ENCODE measurements around the gene UBA6. TPM values are rescaled to one million over a fixed set of nuclear protein-coding genes. Genes with fewer than 3 reads are reported as not detected.

The UBA6 gene
- total RNA-seq, 2 donors from 2014 or later = 22.4 to 28.6 TPM

DNA sequence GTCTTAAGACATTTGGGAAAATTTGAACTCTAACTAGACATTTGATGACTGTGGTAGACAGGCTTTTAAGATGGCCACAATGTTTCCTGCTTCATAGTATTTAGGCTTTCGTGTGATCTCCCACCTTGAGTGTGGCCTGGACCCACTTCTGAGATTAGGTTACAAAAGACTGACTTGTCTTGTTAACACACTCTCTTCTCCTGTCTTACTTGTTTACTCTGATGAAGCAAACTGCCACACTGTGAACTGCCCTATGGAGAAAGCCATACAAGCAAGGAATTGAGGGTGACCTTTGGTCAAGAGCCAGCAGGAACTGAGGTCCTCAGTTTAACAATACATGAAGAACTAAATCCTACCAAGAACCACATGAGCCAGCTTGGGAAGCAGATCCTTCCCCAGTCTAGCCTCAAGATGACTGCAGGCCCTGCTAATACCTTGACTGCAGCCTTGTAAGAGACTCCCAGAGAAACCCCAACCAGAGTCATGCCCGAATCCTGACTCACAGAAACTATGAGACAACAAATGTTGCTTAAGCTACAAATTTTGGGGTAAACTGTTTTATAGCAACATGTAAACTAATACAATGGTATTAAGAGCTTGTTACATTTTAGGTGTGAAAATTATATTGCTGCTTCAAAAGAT, 20.3 kb downstream of the UBA6 start:
- TF ChIP-seq, protein P1, sequence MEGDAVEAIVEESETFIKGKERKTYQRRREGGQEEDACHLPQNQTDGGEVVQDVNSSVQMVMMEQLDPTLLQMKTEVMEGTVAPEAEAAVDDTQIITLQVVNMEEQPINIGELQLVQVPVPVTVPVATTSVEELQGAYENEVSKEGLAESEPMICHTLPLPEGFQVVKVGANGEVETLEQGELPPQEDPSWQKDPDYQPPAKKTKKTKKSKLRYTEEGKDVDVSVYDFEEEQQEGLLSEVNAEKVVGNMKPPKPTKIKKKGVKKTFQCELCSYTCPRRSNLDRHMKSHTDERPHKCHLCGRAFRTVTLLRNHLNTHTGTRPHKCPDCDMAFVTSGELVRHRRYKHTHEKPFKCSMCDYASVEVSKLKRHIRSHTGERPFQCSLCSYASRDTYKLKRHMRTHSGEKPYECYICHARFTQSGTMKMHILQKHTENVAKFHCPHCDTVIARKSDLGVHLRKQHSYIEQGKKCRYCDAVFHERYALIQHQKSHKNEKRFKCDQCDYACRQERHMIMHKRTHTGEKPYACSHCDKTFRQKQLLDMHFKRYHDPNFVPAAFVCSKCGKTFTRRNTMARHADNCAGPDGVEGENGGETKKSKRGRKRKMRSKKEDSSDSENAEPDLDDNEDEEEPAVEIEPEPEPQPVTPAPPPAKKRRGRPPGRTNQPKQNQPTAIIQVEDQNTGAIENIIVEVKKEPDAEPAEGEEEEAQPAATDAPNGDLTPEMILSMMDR (IDR thresholded peaks at IDR 0.05) = no peak
- H3K36me3 ChIP-seq = peaks cover 21% of the 10 kb centered on the region

DNA sequence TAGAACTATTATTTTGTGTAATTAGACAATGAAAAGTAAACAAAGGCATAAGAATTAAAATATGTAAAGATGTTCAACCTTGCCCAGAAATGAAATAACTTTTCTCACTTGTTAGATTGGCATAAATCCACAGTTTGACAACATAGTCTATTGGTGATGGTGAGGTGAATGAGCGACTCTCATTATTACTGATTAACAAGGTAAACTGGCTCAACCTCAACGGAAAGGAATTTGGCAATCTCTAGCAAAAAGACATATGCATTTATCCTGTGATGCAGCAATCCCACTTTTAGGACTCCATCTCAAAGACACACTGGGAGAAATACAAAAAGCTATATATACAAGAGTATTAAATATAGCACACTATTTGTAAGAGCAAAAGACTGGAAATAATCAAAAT, 22.3 kb downstream of the UBA6 start:
- Histone ChIP-seq H3K27me3 (no peaks in the 10 kb centered on the region), H3K9me3 (no peaks in the 10 kb centered on the region), H3K4me3 (no peak overlapping the region), H3K4me1 (no peaks in the 10 kb centered on the region), H3K36me3 (peaks cover 30% of the 10 kb centered on the region), H3K27ac (no peak overlapping the region)
- TF ChIP-seq, protein P1 (IDR thresholded peaks at IDR 0.05) = no peak
- no peak for DNase-seq (ENCODE audit: low spot score)

More for the DNA sequence above, 20.3 kb downstream of the UBA6 start:
- no peaks in the 10 kb centered on the region for H3K4me1 ChIP-seq
- no peaks in the 10 kb centered on the region for H3K27me3 ChIP-seq
- no peak overlapping the region for H3K4me3 ChIP-seq
- no peaks in the 10 kb centered on the region for H3K9me3 ChIP-seq
- DNase-seq (ENCODE audit: low spot score) = no peak
- H3K27ac ChIP-seq = no peak overlapping the region

GRCh38 chr4:67674098-67674497, 26.9 kb downstream of the UBA6 start:
- H3K27me3 ChIP-seq = no peaks in the 10 kb centered on the region
- H3K36me3 ChIP-seq = peaks cover 58% of the 10 kb centered on the region
- H3K9me3 ChIP-seq = no peaks in the 10 kb centered on the region
- H3K4me1 ChIP-seq = no peaks in the 10 kb centered on the region
- H3K27ac ChIP-seq = no peak overlapping the region
- no peak for DNase-seq (ENCODE audit: low spot score)
- H3K4me3 ChIP-seq = no peak overlapping the region
- TF ChIP-seq, protein P1 (IDR thresholded peaks at IDR 0.05) = no peak

- TF ChIP-seq, protein P1 (IDR thresholded peaks at IDR 0.05) = no peak
- DNase-seq (ENCODE audit: low spot score) = no peak
Observed at GRCh38 chr4:67668315-67668714, 32.6 kb downstream of the UBA6 start.

DNA sequence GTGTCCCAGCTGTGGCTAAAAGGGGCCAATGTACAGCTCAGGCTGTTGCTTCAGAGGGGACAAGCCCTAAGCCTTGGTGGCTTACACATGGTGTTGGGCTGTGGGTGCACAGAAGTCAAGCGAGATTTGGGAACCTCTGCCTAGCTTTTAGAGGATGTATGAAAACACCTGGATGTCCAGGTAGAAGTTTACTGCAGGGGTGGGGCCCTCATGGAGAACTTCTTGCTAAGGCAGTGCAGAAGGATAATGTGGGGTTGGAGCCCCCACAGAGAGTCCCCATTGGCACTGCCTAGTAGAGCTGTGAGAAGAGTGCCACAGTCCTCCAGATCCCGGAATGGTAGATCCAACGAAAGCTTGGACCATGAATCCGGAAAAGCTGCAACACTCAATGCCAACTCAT, 40.5 kb downstream of the UBA6 start:
- DNase-seq (ENCODE audit: low spot score) = no peak
- Histone ChIP-seq H3K4me3 (no peak overlapping the region), H3K4me1 (no peaks in the 10 kb centered on the region), H3K27ac (no peak overlapping the region), H3K36me3 (peaks cover 23% of the 10 kb centered on the region), H3K27me3 (no peaks in the 10 kb centered on the region), H3K9me3 (no peaks in the 10 kb centered on the region)
- TF ChIP-seq, protein P1 (IDR thresholded peaks at IDR 0.05) = no peak

More at GRCh38 chr4:67668315-67668714, 32.6 kb downstream of the UBA6 start:
- Histone ChIP-seq H3K4me1 (no peaks in the 10 kb centered on the region), H3K27ac (no peak overlapping the region), H3K27me3 (no peaks in the 10 kb centered on the region), H3K36me3 (peaks cover 47% of the 10 kb centered on the region), H3K9me3 (no peaks in the 10 kb centered on the region), H3K4me3 (no peak overlapping the region)

DNA sequence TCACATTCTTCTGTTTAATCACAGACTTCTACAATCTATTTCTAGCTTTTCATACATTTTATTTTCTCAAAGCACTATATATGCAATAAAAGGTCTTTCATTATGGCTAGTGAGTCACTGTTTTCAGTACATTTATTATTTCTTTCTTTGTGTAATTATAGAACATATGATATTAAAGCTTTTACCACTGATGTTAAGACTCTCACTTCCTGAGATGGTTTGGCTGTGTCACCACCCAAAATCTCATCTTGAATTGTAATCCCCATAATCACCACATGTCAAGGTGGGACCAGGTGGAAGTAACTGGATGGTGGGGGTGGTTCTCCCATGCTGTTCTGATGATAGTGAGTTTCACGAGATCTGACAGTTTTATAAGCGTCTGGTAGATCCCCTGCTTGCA, 41.9 kb downstream of the UBA6 start:
- H3K4me1 ChIP-seq = no peaks in the 10 kb centered on the region
- H3K27ac ChIP-seq = no peak overlapping the region
- H3K27me3 ChIP-seq = no peaks in the 10 kb centered on the region
- DNase-seq (ENCODE audit: low spot score) = no peak
- TF ChIP-seq, protein P1 (IDR thresholded peaks at IDR 0.05) = no peak
- peaks cover 20% of the 10 kb centered on the region for H3K36me3 ChIP-seq
- H3K4me3 ChIP-seq = no peak overlapping the region
- no peaks in the 10 kb centered on the region for H3K9me3 ChIP-seq
